DMS53 (cell line): ENCODE data around the gene AHRR.

Source experiments
- DNase-seq: peaks from one replicate; lab custom pipeline; 2025; lab: John Stamatoyannopoulos, UW

Gene AHRR

GRCh38 chr5:429453-430188 lies 108.1 kb downstream of the AHRR start:
- no peak for DNase-seq

GRCh38 chr5:430214-430925 lies 108.9 kb downstream of the AHRR start:
- no peak for DNase-seq

DNA sequence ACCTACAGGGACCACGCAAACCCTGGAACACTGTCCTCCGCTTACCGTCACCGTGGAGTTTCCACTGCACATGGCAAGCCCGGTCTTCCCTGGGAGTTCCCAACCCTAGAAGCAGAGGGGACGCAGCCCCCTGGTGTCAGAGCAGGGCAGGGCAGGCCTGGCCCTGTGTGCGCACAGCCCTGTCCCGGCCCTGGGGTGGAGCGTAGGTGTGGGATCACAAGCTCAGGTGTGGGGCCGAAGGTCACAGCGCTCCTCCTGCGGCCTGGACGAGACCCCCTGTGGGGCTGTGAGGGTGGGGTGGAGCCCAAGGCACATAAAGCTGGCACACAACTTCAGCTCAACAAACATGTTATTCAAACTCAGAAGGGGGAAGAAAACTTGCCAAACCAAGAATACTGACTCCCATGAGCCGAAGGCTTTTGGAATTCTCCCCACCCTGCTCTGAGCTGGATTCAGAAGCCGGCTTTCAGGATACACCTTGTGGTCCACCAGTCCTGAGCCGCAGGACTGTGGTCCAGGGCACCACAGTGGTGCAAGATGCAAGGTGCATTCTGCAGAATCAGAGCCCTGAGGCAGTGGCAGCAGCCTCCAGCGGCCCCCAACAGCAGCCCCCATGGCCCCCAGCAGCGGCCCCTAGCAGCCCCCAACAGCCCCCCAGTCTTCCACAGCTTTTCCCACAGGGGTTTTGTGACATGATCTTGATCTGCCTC lies 109.6 kb downstream of the AHRR start:
- peak; percentile 74 for DNase-seq

- no peak for DNase-seq
Observed at GRCh38 chr5:431711-432050, 110.2 kb downstream of the AHRR start.

- DNase-seq: no peak
Observed at GRCh38 chr5:432201-432927, 110.8 kb downstream of the AHRR start.

DNA sequence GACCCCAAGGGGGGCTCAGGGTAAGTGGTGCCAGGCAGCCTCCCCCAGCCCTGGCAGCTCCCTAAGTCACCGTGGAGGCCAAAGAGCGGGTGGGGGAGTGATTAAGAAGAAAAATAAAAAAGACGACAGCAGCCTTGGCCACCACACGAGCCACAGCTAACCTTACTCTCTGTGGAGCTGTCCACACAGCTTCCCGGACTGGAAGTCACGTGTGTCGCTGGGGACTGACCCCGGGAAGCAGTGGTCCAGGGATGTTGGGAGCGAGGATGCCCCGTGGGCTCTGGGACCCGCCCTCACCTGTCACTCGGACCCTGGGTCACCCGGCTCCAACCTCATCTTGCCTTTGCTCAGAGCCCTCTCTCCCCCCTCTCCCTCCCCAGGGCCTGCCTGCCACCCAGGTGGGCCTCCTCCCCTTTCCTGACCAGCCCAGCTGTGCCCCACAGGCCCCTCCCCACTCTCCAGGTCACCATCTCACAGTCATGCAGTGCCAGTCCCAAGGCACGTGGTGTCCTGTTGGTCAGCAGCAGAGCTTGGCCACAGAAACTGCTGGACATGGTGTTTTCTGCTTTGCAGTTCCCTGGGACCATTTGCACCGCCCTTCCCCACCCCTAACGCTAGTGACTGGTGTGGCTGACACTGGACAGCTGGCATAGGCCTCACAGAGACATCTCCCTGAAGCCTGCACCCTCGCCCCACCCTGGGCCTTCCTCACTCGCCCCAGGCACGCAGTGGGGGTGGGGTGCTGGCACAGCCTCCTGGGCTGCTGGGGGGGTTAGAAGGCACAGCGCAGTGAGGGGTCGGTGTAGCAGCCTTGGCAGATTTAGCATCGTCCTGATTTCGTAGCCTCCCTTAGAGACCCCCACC lies 111.6 kb downstream of the AHRR start:
- DNase-seq: no peak

DNA sequence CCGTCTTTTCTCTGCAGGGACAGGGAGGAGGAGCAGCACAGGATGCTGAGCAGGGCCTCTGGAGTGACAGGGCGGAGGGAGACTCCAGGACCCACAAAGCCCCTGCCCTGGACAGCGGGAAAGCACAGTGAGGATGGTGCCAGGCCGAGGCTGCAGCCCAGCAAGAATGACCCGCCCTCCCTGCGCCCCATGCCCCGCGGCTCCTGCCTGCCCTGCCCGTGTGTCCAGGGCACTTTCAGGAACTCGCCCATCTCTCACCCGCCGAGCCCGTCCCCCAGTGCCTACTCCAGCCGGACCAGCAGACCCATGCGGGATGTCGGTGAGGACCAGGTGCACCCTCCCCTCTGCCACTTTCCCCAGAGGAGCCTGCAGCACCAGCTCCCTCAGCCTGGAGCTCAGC lies 112.3 kb downstream of the AHRR start:
- DNase-seq: no peak

DNA sequence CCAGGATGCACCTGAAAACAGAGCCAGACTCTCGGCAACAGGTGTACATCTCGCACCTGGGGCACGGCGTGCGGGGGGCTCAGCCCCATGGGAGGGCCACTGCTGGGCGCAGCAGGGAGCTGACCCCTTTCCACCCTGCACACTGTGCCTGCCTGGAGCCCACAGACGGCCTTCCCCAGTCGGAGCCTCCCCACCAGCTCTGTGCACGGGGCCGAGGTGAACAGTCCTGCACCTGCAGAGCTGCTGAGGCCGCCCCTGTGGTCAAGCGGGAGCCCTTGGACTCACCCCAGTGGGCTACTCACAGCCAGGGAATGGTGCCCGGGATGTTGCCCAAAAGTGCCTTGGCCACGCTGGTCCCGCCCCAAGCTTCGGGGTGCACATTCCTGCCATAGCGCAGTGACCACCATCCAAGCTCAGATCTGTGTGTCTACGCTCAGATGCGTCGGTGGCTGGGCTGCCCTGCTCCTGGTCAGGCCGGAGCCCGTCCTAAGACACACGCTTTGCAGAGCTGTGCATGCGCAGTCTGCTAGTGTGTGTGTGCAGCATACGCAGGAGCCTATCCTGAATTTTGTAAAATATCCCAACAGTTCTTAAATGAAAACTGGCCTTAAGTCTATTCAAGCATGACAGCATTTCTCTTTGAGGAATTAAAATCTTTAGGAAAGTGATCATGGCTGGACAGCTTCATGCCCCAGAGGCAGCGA lies 113.1 kb downstream of the AHRR start:
- DNase-seq: no peak

DNA sequence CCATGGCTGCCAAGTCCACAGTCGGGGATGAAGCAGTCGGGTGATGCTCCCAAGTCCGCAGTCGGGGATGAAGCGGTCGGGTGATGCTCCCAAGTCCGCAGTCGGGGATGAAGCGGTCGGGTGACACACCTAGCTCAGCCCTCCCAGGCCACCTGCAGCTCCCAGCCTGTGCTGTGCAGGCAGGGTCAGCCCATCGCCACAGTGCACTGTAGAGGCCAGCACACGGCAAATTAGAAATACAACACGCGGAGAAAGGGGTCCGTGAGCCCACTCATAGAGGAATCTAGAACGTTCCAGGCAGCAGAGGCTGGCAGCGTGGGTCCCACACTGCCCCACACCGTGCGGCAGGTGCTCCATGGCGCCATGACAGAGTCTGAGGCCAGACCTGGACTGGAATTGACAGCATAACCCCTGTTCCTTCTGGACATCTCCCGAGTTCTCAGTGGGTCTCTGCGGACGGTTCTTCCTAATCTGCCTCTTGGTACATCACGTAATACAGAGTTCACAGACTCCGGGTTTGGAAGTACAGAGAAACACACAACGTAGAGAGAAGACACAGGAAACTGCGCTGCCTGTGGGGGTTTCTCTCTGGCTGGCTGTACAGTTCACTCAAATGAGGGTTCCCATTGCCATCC lies 113.8 kb downstream of the AHRR start:
- DNase-seq: no peak

DNA sequence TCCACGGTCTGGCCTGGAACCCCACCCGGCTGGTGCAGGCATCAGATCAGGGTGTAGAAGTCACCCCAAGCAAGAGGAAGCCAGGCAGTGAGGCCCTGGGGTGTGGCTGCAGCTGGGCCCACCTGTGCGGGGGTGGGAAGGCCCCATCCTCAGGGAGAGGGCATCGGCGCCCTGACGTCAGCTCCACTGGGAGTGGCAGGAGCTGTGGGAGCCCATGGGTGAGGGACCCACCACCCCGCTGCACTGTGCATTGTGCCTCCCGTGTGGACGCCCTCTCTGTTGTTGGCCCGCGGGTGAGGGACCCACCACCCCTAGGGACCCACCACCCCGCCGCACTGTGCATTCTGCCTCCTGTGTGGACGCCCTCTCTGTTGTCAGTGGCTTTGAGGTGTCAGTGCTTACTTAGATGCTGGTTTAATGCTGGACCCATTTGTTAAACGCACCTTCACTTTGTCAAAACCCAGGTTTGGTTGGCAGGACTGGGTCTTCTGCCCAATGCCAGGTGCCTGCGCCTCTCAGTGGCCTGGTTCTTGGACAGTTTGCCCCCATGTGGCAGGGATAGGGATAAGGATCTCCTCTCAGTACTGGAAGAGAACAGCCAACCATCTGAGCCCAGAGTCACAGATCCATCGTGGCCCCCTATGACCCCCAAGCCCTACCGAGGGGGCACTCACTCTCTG lies 114.6 kb downstream of the AHRR start:
- peak; percentile 75 for DNase-seq

DNA sequence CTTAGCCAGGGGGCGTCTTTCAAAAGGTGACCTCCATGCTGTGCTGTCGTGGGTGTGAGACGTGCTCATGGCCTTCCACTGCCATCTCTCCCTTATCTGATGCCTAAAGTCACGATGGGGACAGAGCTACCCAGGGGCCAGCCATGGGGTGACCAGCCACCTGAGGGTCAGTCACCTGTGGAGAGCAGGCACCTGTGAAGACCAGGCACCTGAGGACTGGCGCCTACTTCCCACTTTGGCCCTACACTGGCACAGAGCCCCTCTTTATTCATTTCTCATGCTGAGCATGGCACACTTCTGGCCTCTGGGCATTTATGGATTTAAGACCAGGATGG lies 115.1 kb downstream of the AHRR start:
- no peak for DNase-seq

DNA sequence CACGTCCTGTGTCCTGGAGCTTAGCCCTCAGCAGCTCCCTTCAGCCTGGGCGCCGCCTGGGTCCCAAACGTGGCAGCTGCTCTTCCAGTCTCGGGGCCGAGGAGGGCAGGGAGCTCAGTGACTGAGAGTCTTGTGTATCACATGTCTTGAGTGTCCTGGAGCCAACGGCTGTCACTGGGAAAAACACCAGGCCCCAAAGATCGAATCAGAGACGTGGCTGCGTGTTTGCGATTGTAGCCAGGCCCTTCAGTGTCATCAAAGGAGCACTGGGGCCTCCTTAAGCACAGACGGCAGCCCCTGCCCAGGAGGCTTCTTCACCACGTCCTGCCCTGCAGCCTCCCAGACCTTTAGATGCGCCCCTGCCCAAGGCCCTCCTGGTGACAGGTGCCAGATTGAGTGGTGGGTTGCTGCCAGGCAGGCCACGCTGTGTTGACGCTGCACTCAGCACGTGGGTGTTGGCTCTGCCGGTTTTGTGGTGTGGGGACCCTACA lies 115.8 kb downstream of the AHRR start:
- DNase-seq: no peak

DNA sequence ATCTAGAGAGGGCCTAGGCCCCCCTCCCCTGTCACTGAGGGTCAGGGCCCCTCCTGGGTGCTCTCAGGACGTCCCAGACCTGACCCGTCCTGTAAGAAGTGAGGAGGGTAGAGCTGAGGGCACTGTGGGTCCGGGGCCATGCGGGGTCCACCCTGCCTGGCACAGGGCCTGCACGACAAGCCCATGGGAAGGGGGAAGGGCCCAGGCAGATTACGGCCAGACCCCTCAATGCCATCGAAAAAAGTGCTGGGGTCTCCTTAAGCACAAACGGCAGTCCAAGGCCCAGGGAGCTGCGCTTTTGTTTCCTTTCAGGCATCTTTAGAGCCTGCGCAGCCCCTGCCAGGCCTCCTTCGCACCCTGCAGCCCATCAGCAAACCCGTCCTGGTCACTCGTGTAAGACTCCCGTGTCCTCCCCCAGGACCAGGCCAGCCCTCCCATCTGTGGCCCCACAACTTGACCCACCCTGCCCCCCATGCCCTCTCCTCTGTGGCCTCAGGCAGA lies 117.0 kb downstream of the AHRR start:
- DNase-seq: no peak

GRCh38 chr5:439181-439580 lies 117.7 kb downstream of the AHRR start:
- no peak for DNase-seq

- DNase-seq: no peak
Observed at GRCh38 chr5:439636-440035, 118.1 kb downstream of the AHRR start.

DNA sequence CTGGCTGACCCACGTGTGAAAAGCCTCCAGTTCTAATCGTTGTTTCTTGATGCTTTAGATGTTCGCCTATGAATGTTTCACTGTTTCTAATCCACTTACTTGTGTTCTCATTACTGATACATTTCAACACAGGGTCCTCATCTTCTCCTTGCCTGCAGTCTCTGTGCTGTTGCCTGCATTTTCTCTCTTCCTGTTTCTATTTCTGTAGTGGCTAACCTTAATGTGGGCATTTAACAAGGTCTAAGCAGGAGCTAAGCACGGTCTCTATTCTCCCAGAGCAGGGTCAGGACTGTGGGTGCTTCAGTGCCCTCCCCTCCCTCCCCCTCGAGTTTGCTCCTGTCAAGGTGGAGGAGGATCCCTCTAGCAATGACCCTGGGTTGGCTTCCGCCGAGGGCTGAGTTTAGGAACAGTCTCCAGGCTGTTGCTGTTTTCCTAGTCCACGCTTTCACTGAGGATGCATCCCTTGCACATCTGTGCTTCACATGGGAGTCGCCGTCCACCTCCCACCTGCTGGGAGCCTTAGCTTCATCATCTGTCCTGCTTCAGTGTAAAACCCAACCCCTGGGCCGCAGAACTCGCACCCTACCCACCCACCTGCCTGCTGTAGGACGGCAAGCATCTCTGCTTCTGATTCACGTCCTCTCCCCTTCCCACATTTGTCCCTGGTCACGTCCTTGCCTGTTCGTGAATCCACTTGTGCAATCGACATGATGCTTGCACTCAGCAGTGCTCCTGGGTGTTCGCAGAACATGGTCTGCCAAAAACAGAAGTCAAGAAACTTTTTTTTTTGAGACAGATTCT lies 119.1 kb downstream of the AHRR start:
- DNase-seq: no peak

GRCh38 chr5:441996-442334 lies 120.5 kb downstream of the AHRR start:
- DNase-seq: no peak

GRCh38 chr5:442335-443238 lies 121.1 kb downstream of the AHRR start, which contains the start of gene EXOC3:
Gene EXOC3 (plus strand): TSS chr5:443176. CDS start chr5:446206, 3,030 bp downstream.
- DNase-seq: peak; percentile 94
